SHP77 treated with DMSO at 0.1 percent for 48 hours (cell line): ENCODE measurements around the gene ARGLU1.

Source experiments
- DNase-seq: peaks from one replicate; lab custom pipeline; 2025; lab: John Stamatoyannopoulos, UW

The ARGLU1 gene

DNA sequence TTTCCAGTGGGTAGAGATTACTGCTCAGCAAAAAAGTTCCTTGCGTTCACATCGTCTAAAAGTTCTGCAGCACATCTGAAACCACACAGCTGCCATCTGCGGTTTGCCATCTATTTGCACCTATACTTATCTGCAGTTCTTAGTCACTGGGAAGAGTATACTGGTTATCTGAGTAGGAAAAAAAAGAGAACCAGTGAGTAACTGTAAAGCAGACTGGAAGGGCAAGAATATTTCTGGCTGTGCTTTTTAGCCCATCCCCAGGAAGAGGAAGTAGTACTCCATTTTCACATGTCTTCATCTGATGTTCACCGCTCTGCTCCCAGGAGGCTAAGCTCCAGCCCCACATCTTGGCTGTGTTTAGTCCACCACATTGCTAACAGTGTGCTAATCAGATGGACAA is 68.0 kb downstream of the ARGLU1 start:
- no peak for DNase-seq

- DNase-seq = no peak
Measured at GRCh38 chr13:106499113-106499512, 68.8 kb downstream of the ARGLU1 start.

DNA sequence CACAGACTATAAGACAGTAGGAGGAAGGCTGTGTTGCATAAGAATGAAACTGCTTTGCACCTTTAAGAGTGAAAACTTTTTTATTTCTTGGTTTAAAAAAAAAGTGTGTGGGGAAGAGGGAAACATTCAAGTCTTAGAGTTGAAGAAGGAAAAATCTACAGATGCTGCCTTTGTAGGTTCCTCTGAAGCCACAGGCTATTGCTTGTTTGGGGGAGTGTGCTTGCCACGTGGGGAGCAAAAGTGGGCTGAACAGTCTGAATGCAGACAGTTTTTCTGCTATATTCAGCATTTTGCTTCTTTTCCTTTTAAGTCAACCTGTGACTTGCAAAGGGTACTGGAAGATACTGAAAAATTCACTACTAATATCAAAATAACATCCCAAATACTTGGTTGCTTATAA is 69.4 kb downstream of the ARGLU1 start:
- no peak for DNase-seq

- DNase-seq = no peak
Measured at GRCh38 chr13:106498158-106498557, 69.8 kb downstream of the ARGLU1 start.

DNA sequence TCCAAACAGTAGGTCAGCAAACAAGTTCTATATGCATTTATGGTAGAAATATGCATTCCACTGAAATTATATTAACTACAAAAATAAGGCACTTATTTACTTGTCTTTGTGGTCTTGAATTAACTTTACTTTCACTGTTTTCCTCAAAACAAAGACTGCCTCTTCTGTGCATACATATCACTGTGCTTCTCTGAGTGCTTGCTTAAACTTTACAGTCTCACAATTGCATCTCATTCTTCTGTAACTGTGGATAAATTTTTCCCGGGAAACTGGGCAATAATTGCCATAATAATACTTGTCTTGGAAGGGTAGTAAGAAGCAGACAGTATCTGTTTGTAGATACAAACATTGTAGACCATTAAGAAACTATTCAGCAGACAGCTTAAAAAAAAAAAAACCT is 70.9 kb downstream of the ARGLU1 start:
- no peak for DNase-seq

DNA sequence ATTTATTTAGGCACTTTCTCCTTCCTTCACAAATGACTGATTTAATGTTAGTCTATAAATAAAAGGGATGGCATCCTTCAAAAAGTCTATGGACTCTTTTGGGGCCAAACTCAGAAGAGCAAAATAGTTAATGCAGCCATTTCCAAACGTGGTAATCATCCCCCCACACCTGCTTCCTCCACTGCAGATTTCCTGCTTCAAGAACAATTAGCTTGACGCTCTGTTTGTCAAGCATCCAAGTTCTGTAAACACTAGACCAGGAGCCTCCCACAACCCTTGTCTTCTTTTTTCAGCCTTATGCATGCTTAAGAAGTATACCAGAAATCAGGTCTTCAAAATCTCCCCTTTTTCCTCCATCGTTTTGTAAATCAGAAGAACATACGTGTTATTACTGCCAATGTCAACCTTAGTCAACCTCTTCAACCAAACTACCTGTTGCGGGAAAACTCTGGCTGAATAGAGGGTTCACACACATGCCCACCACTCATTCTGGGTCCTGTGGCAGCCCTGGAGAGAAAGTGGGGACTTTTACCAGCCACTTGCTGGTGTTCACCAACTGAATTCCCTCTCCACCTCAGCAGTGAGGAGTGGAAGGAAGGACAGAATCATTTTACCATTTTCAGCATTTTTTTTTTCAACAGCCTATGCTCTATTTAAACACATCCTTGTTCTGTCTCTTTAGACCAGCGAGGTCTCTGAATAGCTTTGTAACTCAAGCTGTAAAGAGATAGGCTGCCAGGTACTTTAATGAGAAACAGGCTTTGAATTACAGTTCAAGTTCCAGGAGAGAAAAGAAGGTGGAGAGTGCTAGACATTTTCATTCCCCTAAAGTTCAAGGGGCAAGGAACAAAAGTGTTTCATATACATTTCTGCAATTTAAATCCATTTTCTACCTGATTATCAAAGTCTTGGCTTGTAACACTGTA is 71.6 kb downstream of the ARGLU1 start:
- peak; percentile 15 for DNase-seq

GRCh38 chr13:106494936-106495335 is 73.0 kb downstream of the ARGLU1 start:
- DNase-seq = no peak

DNA sequence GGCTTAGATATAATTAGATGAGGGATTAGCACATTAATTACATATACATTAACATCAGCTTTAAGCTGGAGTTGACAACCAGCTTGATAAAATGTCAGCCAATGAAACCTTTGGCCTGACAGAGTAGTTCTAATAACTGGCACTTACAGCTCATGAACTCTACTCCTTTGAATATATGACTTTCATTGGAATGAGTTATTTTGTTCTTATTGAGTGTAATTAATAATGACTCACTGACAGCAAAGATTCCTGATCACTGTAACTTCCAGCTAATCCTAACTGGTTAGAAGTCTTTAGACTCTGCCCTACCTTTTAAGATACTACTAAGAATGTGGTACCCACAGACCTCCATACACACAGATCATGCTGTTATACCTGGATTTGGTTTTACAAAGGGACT is 73.4 kb downstream of the ARGLU1 start:
- DNase-seq = no peak

GRCh38 chr13:106493533-106494220 is 74.3 kb downstream of the ARGLU1 start:
- no peak for DNase-seq

DNA sequence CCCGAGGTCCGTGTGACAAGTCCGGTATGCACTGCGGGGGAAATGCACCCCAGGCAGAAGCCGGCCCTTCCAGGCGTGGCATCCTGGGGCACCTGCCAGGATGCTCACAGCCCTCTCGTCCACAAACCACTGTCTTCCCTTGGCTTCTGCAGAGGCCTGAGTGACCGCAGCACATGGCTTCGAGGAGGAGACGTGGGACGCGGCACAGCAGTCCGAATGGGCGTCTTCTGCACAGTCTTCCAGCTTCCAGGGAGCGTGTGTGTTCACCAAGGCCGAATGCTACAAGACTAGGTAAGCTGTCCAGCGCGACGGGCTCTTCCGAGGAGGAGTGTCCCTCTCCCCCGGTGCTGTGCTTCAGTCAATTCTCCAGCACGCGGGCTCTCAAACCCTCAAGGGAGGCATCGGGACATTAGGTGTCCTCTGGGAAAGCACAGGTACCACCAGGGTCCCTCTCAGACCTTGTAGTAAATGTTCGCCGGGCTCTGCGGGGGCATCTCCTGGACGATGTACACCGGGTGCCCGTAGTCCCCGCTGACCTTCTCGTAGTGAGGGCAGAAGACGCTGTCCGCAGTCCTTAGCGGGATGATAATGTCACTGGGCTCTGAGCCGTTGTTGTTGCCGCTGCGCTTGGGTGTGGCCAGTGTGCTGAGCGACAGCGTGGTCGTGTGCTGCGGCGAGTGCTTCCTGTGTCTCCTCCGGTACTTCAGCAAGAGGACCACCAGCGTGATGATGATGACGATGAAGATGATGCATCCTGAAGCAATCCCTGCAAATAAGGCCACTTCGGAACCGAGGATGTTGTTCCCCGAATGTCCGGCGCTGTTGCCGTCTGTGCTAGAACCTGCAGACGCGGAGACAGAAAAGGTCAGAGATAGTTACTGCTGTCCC is 75.1 kb downstream of the ARGLU1 start:
- DNase-seq = no peak

GRCh38 chr13:106491928-106492587 is 75.9 kb downstream of the ARGLU1 start:
- DNase-seq = no peak
